HUDEP-2 (cell line): Measurements from ENCODE around the gene SNRPN.
"Not testable (repeated sequence)": the region's sequence is repeated elsewhere in the genome, so short reads cannot be mapped to it uniquely, and the experiment has no call there.

ENCODE experiments used
- DNase-seq, 76 experiments: peaks; one replicate each; lab custom pipeline; 2025; ENCODE audit not compliant: unreplicated experiment in 76 of 76; lab: John Stamatoyannopoulos, UW

Gene SNRPN

DNA sequence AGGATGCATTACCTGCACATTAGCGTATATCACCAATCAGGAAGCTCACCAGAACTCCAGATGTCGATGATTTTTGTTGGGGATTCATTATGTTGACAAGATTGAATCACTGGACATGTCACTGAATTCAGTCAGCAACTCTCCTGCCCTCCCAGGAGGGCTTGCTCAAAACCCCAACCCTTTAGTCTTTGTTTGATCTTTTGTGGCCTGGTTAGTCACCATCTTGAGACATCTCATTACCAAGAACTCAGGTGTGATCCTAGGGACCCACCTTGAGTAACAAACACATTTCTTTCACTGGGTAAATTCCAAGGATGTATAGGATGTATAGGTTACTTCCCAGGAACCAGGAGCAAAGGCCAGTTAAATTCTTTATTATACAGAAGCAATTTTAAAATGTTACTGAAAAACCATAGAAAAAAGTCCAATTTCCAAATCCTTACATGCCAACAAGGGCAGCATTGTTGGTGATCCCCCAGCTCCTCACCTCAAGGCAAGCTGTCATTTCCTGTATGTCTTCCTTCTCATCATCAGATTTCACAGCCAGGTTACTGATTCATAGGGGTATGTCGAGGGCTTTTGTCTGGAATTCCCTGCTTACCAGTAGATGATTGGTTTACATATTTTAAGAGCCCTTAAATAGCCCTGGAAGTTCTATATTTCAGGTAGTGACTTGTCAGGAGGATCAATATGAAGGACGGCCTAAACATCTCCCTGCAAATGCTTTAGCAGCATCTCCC is 11.7 kb downstream of the SNRPN start:
- no peak for DNase-seq

- no peak for DNase-seq
Measured at GRCh38 chr15:24971052-24971451, 16.3 kb downstream of the SNRPN start.

DNA sequence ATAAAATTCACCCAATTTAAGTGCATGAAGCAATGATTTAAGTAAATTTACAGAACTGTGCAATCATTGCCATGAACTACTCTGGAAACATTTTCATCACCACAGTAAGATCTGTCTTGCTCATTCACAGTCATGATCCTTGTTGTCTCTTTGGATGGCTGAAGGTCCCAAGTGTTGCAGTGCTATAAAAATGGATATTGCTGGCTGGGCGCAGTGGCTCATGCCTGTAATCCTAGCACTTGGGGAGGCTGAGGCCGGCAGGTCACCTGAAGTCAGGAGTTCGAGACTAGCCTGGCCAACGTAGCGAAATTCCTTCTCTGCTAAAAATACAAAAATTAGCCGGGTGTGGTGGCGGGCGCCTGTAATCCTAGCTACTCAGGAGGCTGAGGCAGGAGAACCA is 17.0 kb downstream of the SNRPN start:
- no peak for DNase-seq

DNA sequence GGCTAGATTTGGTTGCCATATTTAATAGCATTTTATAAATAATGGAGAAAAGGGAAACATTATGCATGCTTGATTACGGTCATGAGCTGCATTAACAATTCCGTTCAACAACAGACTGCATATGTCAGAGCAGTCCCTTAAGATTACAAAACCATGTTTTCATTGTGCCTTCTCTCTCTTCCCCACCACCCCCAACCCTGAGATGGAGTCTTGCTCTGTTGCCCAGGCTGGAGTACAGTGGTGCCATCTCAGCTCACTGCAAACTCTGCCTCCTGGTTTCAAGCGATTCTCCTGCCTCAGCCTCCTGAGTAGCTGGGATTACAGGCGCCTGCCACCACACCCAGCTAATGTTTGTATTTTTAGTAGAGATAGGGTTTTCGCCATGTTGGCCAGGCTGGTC is 17.9 kb downstream of the SNRPN start:
- DNase-seq, result not testable (repeated sequence)

- DNase-seq, result no peak
Measured at GRCh38 chr15:24976932-24977331, 22.1 kb downstream of the SNRPN start.

DNA sequence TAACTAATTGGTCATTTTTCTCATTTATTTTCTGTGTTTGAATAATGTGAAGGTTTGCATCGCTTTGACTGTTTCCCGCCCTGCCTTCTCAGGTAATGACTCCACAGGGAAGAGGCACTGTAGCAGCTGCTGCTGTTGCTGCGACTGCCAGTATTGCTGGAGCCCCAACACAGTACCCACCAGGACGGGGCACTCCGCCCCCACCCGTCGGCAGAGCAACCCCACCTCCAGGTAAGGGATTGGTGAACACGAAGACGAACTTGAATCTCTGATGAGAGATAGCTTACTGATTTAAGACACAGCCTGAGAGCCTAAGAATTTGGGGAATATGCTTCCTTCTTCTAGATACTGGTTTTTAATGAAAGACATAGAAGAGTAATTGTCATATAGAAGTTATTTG is 22.9 kb downstream of the SNRPN start:
- DNase-seq, result no peak

DNA sequence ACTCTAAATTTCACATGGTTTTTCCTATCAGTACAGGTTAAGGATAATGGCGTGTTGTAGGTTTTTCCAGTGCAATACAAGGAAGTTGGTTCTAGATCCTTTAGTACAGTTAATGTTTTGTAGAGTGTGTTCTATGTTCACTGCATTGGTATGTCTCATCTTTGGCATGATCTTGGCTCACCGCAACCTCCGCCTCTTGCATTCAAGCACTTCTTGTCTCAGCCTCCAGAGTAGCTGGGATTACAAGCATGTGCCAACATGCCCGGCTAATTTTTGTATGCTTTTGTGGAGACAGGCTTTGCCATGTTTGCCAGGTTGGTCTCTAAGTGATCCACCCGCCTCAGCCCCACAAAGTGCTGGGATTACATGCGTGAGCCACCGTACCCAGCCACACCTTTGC is 30.4 kb downstream of the SNRPN start:
- DNase-seq, result no peak

DNA sequence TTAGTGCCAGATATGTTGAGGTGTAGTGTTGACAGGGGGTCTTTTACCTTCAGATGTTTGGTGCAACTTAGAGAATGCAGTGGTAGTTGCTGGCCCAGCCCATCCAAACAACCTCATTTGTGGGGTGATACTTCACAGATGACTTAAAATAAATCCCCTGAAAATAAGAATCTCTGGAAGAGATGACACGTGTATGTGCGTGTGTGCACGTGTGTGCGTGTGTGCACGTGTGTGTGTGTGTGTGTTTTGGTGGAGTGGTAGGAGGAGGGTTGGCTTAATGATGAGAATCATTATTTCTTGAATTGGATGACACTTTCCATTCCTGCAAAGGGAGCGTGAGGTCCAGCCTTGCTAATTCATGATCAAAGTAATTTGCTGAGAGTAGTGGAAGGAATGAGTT is 31.9 kb downstream of the SNRPN start:
- DNase-seq, result no peak

DNA sequence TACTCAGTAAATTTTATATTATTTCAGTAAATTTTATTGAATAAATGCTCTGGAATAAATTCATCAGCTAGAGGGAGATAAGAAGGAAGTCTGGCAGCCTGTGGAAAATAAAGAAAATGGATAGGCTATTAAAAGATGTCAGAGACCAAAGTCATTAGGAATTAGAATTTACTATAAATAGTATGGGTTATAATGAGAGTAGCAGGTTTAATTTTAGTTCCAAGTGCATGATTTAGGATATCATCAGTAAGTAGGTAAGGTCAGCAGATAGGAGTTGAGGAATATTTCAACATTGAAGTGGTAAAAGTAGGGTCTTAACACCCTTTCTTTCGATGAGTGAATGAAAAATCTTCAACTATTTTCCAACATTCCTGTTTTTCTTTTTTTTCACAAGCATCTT is 64.6 kb downstream of the SNRPN start:
- DNase-seq, result no peak

DNA sequence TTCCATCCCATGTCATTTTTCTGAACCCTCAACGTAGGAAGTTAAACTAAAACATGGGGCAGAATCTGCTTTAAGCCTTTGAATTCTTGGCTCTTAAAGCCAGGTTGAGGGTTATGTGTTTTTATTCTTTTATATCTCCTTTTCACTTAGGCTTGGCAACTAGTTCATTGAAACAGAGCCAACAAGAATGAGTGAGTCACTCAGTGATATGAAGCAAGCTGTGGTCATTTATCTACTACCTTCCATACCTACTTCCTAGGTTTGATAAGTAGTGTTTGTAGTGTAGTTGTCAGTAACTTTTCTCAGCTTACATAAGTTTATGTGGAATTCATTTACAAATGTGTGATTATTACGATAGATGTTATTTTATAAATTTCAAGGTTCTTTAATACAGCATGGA is 67.4 kb downstream of the SNRPN start:
- peak in 32 of 76 experiments; percentile 0 to 65 (median 24) for DNase-seq
